ENCODE measurements around the gene SORCS2.

- TF ChIP-seq CTCF (conservative IDR thresholded peaks at IDR 0.05; ENCODE audit: low read depth, low read length) (no peak), EZH2 (IDR thresholded peaks at IDR 0.05; ENCODE audit: borderline replicate concordance, low read depth, low read length, poor library complexity, severe bottlenecking) (no peak)
Observed at GRCh38 chr4:7575426-7575825, 383.1 kb downstream of the SORCS2 start.

All from A673 (cell line).